Panc1 (cell line): Measurements from ENCODE around the gene ZNF723. TPM values are rescaled to one million over a fixed set of nuclear protein-coding genes. Genes with fewer than 3 reads are reported as not detected.

Source experiments
- total RNA-seq: library from RNA; stranded (reverse); gene quantifications from one replicate; pipeline ENCODE4 v1.2.1, GENCODE V29; 2021; ENCODE audit not compliant: unreplicated experiment

ZNF723 gene
- total RNA-seq, 1 experiment from 2014 or later, result not detected

Other genes starting within 250 kb of the ZNF723 start
- gene ZNF492, start 198.0 kb upstream of the ZNF723 start, total RNA-seq, result not detected
- not detected for gene ZNF99, start 48.1 kb upstream of the ZNF723 start, total RNA-seq
- not detected for gene ZNF728, start 170.9 kb downstream of the ZNF723 start, total RNA-seq